SH-SY5Y (cell line): ENCODE results near the gene BUD13.

ENCODE experiments used
- GATA2 ChIP-seq: IDR thresholded peaks from 2 replicates; pipeline ENCODE4 v1.6.1; 2011; ENCODE audit warnings: mild to moderate bottlenecking, low read depth, low read length
- GATA3 ChIP-seq: IDR thresholded peaks from 2 replicates; pipeline ENCODE4 v1.6.1; 2011; ENCODE audit warnings: low read depth, mild to moderate bottlenecking, low read length, moderate library complexity

GRCh38 chr11:116807601-116808261 is 34.9 kb upstream of the BUD13 start:
- TF ChIP-seq GATA3 (no peak), GATA2 (no peak)
